Endometrial microvascular endothelial cells (primary cell): ENCODE results near the gene CCL20. TPM values are rescaled to one million over a fixed set of nuclear protein-coding genes. Genes with fewer than 3 reads are reported as not detected.

Experiments used
- in situ Hi-C: cut with HindIII; loops from 2 replicates; pipeline ENCODE4 v1.10.0; 2017; ENCODE audit warnings: low sequenced_read_pairs, low pct_unique_long_range_greater_than_20kb; ENCODE audit errors: inconsistent ontology term
- total RNA-seq: library from RNA; depleted of rRNA; stranded (reverse); fragments of >200 nt; gene quantifications from one replicate; pipeline ENCODE4 v1.2.3, GENCODE V29; 2015; ENCODE audit errors: inconsistent ontology term

CCL20 gene
- total RNA-seq, 1 donor from 2014 or later: 2.5 TPM

DNA sequence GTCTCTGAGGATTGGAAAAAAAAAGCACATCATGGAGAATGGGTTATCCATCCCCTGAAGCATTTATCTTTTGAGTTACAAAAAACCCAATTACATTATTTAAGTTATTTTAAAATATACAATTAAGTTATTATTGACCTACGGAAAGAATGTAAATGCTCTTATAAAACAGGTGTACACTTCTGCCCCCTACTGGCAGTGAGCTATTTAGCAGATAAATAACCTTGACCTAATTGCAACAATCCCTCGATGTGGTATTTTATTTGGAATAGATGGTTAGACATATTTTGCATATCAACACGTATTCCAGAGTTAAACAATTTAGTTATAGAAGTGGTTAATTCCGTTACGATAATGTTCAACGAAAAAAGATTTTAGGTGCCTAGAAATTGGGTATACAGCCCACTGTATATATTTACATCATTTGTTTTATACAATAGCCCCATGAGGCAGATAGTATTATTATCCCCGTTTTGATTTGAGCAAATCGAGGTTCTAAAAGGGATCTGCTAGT is 48.6 kb downstream of the CCL20 start:
- in situ Hi-C loops: no loop called here

DNA sequence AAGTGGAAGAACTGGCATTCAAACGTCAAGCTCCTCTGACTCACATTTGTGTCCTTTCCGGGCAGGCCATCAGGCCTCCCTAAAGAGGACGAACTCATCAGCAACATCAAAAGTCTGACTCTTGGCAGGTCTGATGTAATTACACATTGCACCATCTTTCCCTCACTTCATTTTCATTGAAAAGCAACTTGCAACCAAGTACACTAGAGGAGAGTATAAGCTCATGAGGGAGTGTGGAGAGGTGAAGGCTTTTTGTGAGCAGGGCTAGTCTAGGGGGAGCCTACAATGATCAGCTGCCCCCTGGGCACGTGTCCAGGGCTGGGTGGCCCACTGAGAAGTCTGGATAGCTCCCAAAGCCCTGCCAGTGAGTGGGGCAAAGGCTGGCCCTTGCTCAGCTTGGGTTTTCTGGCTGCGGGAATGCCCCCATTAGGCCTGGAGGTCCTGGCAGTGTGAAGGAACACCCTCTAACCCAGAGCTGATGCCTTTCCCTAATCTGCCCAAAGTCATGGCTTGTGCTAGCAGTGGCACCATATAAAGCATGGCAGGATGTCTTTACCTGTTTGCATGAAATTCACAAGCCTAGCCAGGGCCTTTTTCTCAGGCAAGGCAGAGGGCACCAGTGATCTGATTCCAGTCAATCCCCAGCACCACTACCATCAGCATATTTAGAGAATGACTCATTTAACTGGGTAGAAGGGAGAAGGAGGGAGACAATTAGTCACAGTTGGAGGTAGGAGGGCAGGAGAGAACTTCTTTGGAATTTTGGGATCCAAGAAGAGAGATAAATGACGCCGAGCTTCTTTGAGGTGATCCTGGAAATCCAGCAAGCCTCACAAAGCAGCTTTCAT is 49.3 kb downstream of the CCL20 start:
- in situ Hi-C loops: no loop called here

DNA sequence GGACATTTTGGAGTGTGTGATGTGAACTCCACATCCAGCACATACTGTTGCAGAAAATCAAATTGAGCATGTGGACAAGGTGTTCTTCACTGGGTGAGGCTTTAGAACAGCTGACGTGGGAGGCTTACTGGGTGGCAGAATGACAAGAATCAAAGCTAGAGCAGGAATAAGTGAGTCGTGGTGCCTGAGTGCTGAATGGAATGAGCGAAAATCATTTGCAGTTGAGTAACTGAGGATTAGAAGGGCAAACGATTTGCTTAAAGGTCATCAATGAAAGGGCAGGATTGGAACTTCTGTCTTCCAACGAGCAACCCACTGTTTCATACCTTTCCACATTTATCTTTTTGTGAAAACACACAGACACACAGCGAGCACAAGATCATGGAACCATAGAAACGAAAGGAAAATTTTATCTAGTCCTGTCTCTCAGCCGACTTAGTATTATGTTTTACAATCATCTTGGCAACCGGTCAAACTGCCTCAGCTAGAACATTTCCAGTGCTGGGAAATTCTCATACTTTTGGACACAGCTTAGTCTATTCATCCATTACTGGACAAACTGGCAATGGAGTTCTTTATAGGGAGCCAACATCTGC is 50.6 kb downstream of the CCL20 start:
- in situ Hi-C loops: no loop called here

DNA sequence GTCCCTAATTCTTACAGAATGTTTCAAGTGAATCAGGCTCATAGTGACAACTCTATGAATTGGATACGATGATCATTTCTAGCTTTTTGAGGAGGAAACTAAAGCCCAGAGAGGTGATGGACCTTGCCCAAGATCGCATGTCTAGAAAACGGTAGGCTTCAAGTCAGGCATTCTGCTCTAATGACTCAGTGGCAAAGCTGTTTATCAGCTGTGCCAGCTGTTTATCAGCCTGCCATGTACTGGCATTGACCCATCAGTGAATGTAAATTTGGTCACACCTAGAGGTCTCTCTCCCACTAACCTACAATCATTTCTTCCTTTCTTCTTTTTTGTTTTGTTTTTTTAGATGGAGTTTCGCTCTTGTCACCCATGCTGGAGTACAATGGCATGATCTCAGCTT is 51.6 kb downstream of the CCL20 start:
- in situ Hi-C loops: no loop called here

Other genes starting within 250 kb of the CCL20 start
- gene SCYGR2, start 214.9 kb upstream of the CCL20 start, total RNA-seq: not detected
- not detected for gene SCYGR3, start 199.0 kb upstream of the CCL20 start, total RNA-seq
- gene SCYGR4, start 196.3 kb upstream of the CCL20 start, total RNA-seq: not detected
- not detected for gene SCYGR5, start 147.0 kb upstream of the CCL20 start, total RNA-seq
- gene SLC19A3, start 95.8 kb upstream of the CCL20 start, total RNA-seq: not detected
- gene SCYGR6, start 89.1 kb upstream of the CCL20 start, total RNA-seq: not detected
- not detected for gene SCYGR7, start 85.5 kb upstream of the CCL20 start, total RNA-seq
- not detected for gene SCYGR8, start 67.9 kb upstream of the CCL20 start, total RNA-seq
- gene DAW1, start 57.8 kb downstream of the CCL20 start, total RNA-seq: 7.0 TPM